A673 (cell line): ENCODE measurements around the gene SAYSD1. TPM values are rescaled to one million over a fixed set of nuclear protein-coding genes. Genes with fewer than 3 reads are reported as not detected.

Experiments used
- BruUV-seq: library from RNA; stranded (reverse); fragments of 400-500 nt; replicated peaks from 2 replicates; lab custom pipeline; 2021; lab: Mats Ljungman, UMichigan
- CTCF ChIA-PET: fragments of 300-600 bp; sonication (Branson Sonifier 250); formaldehyde crosslinking; loops from one replicate; lab custom pipeline; 2022; ENCODE audit warnings: antibody characterized with exemption; lab: Charles Lee
- POLR2A ChIA-PET: fragments of 300-600 bp; sonication (Branson Sonifier 250); formaldehyde crosslinking; loops from one replicate; lab custom pipeline; 2022; ENCODE audit warnings: antibody characterized with exemption; ENCODE audit not compliant: low non-redundant PET; lab: Charles Lee
- DNase-seq: peaks from one replicate; pipeline ENCODE4 v3.0.0-alpha.2; 2015; ENCODE audit warnings: low spot score
- H3K27ac ChIP-seq: fragments of 200-600 bp; sonication (generic); 2 replicates; pipeline ENCODE4 v1.5.1; 2016; ENCODE audit warnings: mixed run types, low read depth, mild to moderate bottlenecking, mixed read lengths, antibody characterized with exemption, low read length; ENCODE audit not compliant: poor library complexity, severe bottlenecking
- H3K27me3 ChIP-seq: fragments of 200-600 bp; sonication (generic); replicated peaks from 2 replicates; pipeline ENCODE4 v1.6.1; 2017; ENCODE audit warnings: mixed run types, low read depth, mild to moderate bottlenecking, mixed read lengths, antibody characterized with exemption, low read length; ENCODE audit not compliant: insufficient read depth, poor library complexity
- H3K36me3 ChIP-seq: fragments of 200-600 bp; sonication (generic); 2 replicates; pipeline ENCODE4 v1.6.1; 2016; ENCODE audit warnings: mixed run types, mild to moderate bottlenecking, mixed read lengths, antibody characterized with exemption, low read length; ENCODE audit not compliant: insufficient read depth, poor library complexity, severe bottlenecking
- H3K4me1 ChIP-seq: fragments of 200-600 bp; sonication (generic); 2 replicates; pipeline ENCODE4 v1.6.1; 2017; ENCODE audit warnings: mixed run types, mild to moderate bottlenecking, mixed read lengths, antibody characterized with exemption, low read length; ENCODE audit not compliant: insufficient read depth, poor library complexity, severe bottlenecking
- H3K4me3 ChIP-seq: fragments of 200-600 bp; sonication (generic); 2 replicates; pipeline ENCODE4 v1.5.1; 2016; ENCODE audit warnings: low read depth, mixed run types, mild to moderate bottlenecking, mixed read lengths, low read length; ENCODE audit not compliant: poor library complexity, severe bottlenecking
- H3K9me3 ChIP-seq: fragments of 200-600 bp; sonication (generic); 2 replicates; pipeline ENCODE4 v1.6.1; 2016; ENCODE audit warnings: mixed run types, low read depth, mild to moderate bottlenecking, mixed read lengths, antibody characterized with exemption, low read length; ENCODE audit not compliant: poor library complexity, severe bottlenecking
- CTCF ChIP-seq: fragments of 300-800, 200-600 bp; sonication (generic); conservative IDR thresholded peaks from 2 replicates; pipeline ENCODE4 v1.5.1; 2017; ENCODE audit warnings: low read depth, mild to moderate bottlenecking, antibody characterized with exemption, low read length, moderate library complexity, mixed read lengths
- EZH2 ChIP-seq: fragments of 200-600 bp; sonication (generic); IDR thresholded peaks from 2 replicates; pipeline ENCODE4 v1.6.1; 2017; ENCODE audit warnings: borderline replicate concordance, low read depth, mild to moderate bottlenecking, mixed read lengths, antibody characterized with exemption, low read length; ENCODE audit not compliant: poor library complexity, severe bottlenecking
- intact Hi-C: fragments of 100-400 bp; cut with micrococcal nuclease; formaldehyde crosslinking; loops from one replicate; pipeline ENCODE4 v1.10.0; 2022; ENCODE audit not compliant: unreplicated experiment
- total RNA-seq: library from RNA; stranded (reverse); gene quantifications from 2 replicates; pipeline ENCODE4 v1.2.3, GENCODE V29; 2021

SAYSD1 gene
- total RNA-seq, 1 experiment from 2014 or later, result 16.2 TPM

- H3K9me3 ChIP-seq, result no peaks in the 10 kb centered on the region
- no peak overlapping the region for H3K27ac ChIP-seq
- BruUV-seq, result no TSS peak
- intact Hi-C loops, result no loop called here
- ChIA-PET POLR2A (no interaction called here), CTCF (no interaction called here)
- TF ChIP-seq CTCF, result no peak
- H3K4me1 ChIP-seq, result no peaks in the 10 kb centered on the region
- no peak for DNase-seq
- no peaks in the 10 kb centered on the region for H3K36me3 ChIP-seq
- H3K27me3 ChIP-seq, result peaks cover 57% of the 10 kb centered on the region
- H3K4me3 ChIP-seq, result no peak overlapping the region
These were observed 36.2 kb upstream of the SAYSD1 start for GRCh38 chr6:39151211-39151610.

GRCh38 chr6:39144481-39145173, 29.6 kb upstream of the SAYSD1 start:
- Histone ChIP-seq H3K36me3 (no peaks in the 10 kb centered on the region), H3K9me3 (no peaks in the 10 kb centered on the region), H3K4me1 (no peaks in the 10 kb centered on the region), H3K27me3 (peaks cover 47% of the 10 kb centered on the region), H3K4me3 (no peak overlapping the region), H3K27ac (no peak overlapping the region)
- intact Hi-C loops, result no loop called here
- POLR2A ChIA-PET, result no interaction called here
- no peak for DNase-seq
- TF ChIP-seq EZH2 (no peak), CTCF (no peak)
- CTCF ChIA-PET, result no interaction called here
- no TSS peak for BruUV-seq

- BruUV-seq, result no TSS peak
These were observed 28.4 kb upstream of the SAYSD1 start for GRCh38 chr6:39143238-39143930.

More at GRCh38 chr6:39143238-39143930, 28.4 kb upstream of the SAYSD1 start:
- DNase-seq, result no peak
- ChIA-PET POLR2A (no interaction called here), CTCF (no interaction called here)
- H3K27me3 ChIP-seq, result peaks cover 39% of the 10 kb centered on the region
- no peaks in the 10 kb centered on the region for H3K36me3 ChIP-seq
- no peak for TF ChIP-seq EZH2
- TF ChIP-seq CTCF, result no peak
- H3K4me1 ChIP-seq, result no peaks in the 10 kb centered on the region
- H3K9me3 ChIP-seq, result no peaks in the 10 kb centered on the region
- no peak overlapping the region for H3K4me3 ChIP-seq
- no peak overlapping the region for H3K27ac ChIP-seq
- intact Hi-C loops, result no loop called here
